ENCODE data around the gene KRTAP2-4. TPM values are rescaled to one million over a fixed set of nuclear protein-coding genes. Genes with fewer than 3 reads are reported as not detected.
A peak's percentile ranks its signal among the peaks of the same experiment; 100 is the strongest.
"Not testable (repeated sequence)": the region's sequence is repeated elsewhere in the genome, so short reads cannot be mapped to it uniquely, and the experiment has no call there.

Gene KRTAP2-4
- total and polyA plus RNA-seq, 2 experiments from 2014 or later = not detected

DNA sequence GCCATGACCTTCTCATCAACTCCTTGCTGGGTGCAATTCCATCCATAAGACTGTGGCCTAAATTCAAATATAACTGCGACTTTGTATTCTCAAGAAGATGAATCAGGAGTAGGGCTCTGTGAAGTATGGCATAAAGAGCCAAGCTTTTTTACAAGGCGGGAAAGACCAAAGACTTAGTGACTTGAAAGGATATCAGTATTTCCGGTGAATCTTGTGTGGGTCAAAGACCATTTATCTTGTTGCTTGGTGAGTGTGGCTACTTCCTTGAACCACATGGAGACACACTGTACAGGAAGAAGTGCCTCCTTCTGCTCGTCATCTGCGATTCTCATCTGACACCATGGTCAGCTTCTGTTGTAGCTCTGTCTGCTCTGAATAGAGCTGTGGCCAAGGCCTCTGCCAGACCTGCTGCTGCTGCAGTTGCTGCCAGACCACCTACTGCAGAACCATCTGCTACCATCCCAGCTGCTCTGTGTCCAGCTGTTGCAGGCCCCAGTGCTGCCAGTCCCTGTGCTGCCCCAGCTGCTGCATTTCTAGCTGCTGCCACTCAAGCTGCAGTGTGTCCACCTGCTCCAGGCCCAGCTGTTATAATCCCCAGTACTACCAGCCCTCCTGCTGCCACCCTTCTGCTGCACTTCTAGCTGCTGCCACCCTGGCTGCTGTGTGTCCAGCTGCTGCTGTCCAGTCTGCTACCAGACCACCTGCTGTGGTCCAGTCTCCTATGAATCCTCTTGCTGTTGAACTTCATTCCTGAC, 6.1 kb upstream of the KRTAP2-4 start:
- Histone ChIP-seq H3K9ac (no peak overlapping the region), H3K9me2 (ENCODE audit: insufficient read depth) (no peaks in the 10 kb centered on the region), H3F3A (ENCODE audit: insufficient read depth) (peaks cover 9% of the 10 kb centered on the region), H3K27ac (no peak overlapping the region), H3K79me2 (ENCODE audit: insufficient read depth) (no peaks in the 10 kb centered on the region), H2AFZ (no peak overlapping the region), H3K9me3 (ENCODE audit: low read depth) (no peaks in the 10 kb centered on the region), H3K36me3 (ENCODE audit: low read depth) (no peaks in the 10 kb centered on the region), H3K27me3 (replicated peaks; ENCODE audit: insufficient read depth) (no peaks in the 10 kb centered on the region), H3K4me3 (no peak overlapping the region), H3K4me1 (ENCODE audit: insufficient read depth) (peaks cover 10% of the 10 kb centered on the region), H4K20me1 (ENCODE audit: insufficient read depth) (no peaks in the 10 kb centered on the region), H3K4me2 (ENCODE audit: unreplicated experiment) (no peak overlapping the region)
- in situ Hi-C loops (cut with MboI) = no loop called here
- TF ChIP-seq EZH2 (IDR thresholded peaks at IDR 0.05; ENCODE audit: insufficient read depth, poor library complexity, severe bottlenecking) (no peak), EZH2phosphoT487 (IDR thresholded peaks at IDR 0.05; ENCODE audit: insufficient read depth, low read depth) (no peak)
- no peak for DNase-seq
- 98 to 99% methylated on average over 5 of the region's 5 CpGs for WGBS, 2 experiments (ENCODE audit: low coverage in 1 of 2, low lambda C conversion rate in 2 of 2, missing lambda C conversion rate in 2 of 2)

DNA sequence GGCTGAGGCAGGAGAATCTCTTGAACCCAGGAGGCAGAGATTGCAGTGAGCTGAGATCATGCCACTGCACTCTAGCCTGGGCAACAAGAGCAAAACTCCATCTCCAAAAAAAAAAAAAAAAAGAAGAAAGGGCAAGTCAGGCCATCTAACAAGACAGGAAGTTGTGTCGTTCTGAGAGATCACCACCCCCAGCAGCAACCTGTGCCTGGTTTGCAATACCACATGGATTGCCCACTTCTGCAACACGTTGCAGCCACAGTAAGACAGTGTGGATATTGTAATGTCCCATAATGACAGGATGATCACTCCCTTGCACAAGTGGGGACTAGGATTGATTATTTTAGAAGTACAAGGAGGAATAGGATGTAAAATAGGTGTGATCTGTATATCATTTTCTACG, 3.4 kb upstream of the KRTAP2-4 start:
- Histone ChIP-seq H3K4me1 (ENCODE audit: insufficient read depth) (peaks cover 21% of the 10 kb centered on the region), H3K27ac (no peak overlapping the region), H3K79me2 (ENCODE audit: insufficient read depth) (no peaks in the 10 kb centered on the region), H3K9ac (no peak overlapping the region), H4K20me1 (ENCODE audit: insufficient read depth) (no peaks in the 10 kb centered on the region), H3K9me2 (ENCODE audit: insufficient read depth) (no peaks in the 10 kb centered on the region), H2AFZ (no peak overlapping the region), H3K36me3 (ENCODE audit: low read depth) (no peaks in the 10 kb centered on the region), H3K4me2 (ENCODE audit: unreplicated experiment) (no peak overlapping the region), H3F3A (ENCODE audit: insufficient read depth) (peaks cover 26% of the 10 kb centered on the region), H3K4me3 (no peak overlapping the region), H3K27me3 (replicated peaks; ENCODE audit: insufficient read depth) (no peaks in the 10 kb centered on the region), H3K9me3 (ENCODE audit: low read depth) (no peaks in the 10 kb centered on the region)
- WGBS, 2 experiments (ENCODE audit: low coverage in 1 of 2, low lambda C conversion rate in 2 of 2, missing lambda C conversion rate in 2 of 2) = 95 to 96% methylated on average over 3 of the region's 3 CpGs
- in situ Hi-C loops (cut with MboI) = no loop called here
- TF ChIP-seq EZH2 (IDR thresholded peaks at IDR 0.05; ENCODE audit: insufficient read depth, poor library complexity, severe bottlenecking) = no peak
- no peak for TF ChIP-seq EZH2phosphoT487 (IDR thresholded peaks at IDR 0.05; ENCODE audit: insufficient read depth, low read depth)
- no peak for DNase-seq

DNA sequence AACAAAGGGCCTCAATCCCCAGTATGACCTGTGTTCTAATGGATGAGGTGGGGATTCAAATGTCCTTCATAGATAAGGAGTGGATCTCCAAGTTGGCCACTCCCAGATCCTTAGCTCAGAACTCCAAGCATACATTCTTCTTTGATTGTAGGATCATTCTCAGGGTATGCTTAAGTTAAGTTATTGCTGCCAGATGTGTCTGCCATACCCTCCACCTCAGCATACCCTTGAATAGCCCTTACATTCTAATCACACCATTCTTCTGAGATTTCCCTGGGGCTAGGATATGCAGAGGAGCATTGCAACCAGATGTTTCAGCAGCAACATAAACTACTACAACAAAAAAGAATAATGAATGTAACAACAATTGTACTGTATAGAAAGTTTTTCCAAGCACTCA, 1.6 kb upstream of the KRTAP2-4 start:
- peak; percentile 31 for DNase-seq
- Histone ChIP-seq H3K9ac (no peak overlapping the region), H3K36me3 (ENCODE audit: low read depth) (no peaks in the 10 kb centered on the region), H3K9me3 (ENCODE audit: low read depth) (no peaks in the 10 kb centered on the region), H3F3A (ENCODE audit: insufficient read depth) (peaks cover 43% of the 10 kb centered on the region), H3K4me1 (ENCODE audit: insufficient read depth) (peaks cover 34% of the 10 kb centered on the region), H3K27me3 (replicated peaks; ENCODE audit: insufficient read depth) (no peaks in the 10 kb centered on the region), H4K20me1 (ENCODE audit: insufficient read depth) (no peaks in the 10 kb centered on the region), H3K9me2 (ENCODE audit: insufficient read depth) (no peaks in the 10 kb centered on the region), H3K27ac (peak overlapping the region; percentile 65), H3K4me3 (no peak overlapping the region), H3K4me2 (ENCODE audit: unreplicated experiment) (peak overlapping the region; percentile 4), H3K79me2 (ENCODE audit: insufficient read depth) (no peaks in the 10 kb centered on the region), H2AFZ (no peak overlapping the region)
- TF ChIP-seq EZH2 (IDR thresholded peaks at IDR 0.05; ENCODE audit: insufficient read depth, poor library complexity, severe bottlenecking) (no peak), EZH2phosphoT487 (IDR thresholded peaks at IDR 0.05; ENCODE audit: insufficient read depth, low read depth) (no peak)
- in situ Hi-C loops (cut with MboI) = no loop called here

DNA sequence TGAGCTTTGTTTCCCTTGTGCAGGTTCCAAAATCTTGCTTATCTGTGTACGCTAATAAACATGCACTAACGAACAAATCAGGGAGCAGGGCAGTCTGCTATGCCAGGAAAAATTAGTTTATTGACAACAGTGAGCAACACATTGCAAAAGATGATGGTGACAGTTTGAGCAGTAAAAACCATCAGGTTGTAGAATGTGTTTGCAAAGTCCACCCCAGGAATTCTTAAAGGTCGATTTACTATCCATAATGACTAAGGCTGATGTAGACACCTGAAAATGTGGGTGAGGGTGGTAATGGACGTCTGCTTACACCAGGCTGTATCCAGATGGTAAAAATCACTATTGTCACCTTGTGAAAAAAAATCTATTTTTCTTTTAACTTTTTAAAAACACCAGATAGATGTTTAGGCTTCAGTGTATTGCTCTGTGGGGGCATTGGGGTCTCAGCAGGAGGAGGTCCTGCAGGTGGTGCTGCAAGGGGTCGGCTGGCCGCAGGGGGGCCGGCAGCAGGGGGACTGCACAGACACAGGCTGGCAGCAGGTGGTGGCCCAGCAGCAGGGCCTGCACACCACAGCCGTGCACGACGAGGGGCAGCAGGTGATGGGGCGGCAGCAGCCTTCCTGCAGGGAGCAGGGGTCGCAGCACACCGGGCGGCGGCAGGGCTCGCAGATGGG, 526 bp downstream of the KRTAP2-4 start:
- H3K79me2 ChIP-seq (ENCODE audit: insufficient read depth); H3K9ac ChIP-seq; in situ Hi-C loops (cut with MboI); H3K9me2 ChIP-seq (ENCODE audit: insufficient read depth); H3K9me3 ChIP-seq (ENCODE audit: low read depth); H3K36me3 ChIP-seq (ENCODE audit: low read depth); DNase-seq; H4K20me1 ChIP-seq (ENCODE audit: insufficient read depth); H3K4me3 ChIP-seq; H3K27me3 ChIP-seq (replicated peaks; ENCODE audit: insufficient read depth); H3K27ac ChIP-seq; H3K4me2 ChIP-seq (ENCODE audit: unreplicated experiment); H2AFZ ChIP-seq: not testable (repeated sequence)
- peaks cover 56% of the 10 kb centered on the region for H3K4me1 ChIP-seq (ENCODE audit: insufficient read depth)
- peaks cover 65% of the 10 kb centered on the region for H3F3A ChIP-seq (ENCODE audit: insufficient read depth)
- WGBS, 2 experiments (ENCODE audit: low coverage in 1 of 2, low lambda C conversion rate in 2 of 2, missing lambda C conversion rate in 2 of 2) = 82 to 86% methylated on average over 6 to 7 of the region's 16 CpGs
